Activated naive CD4-positive, alpha-beta T cell treated with anti-CD3 and anti-CD28 coated beads for 36 hours (primary cell): Measurements from ENCODE around the gene SUPT5H. TPM values are rescaled to one million over a fixed set of nuclear protein-coding genes. Genes with fewer than 3 reads are reported as not detected.

Experiments used
- CTCF ChIA-PET: fragments of 350-600 bp; sonication (Branson Sonifier 250); formaldehyde crosslinking; loops from one replicate; lab custom pipeline; 2021; ENCODE audit warnings: antibody characterized with exemption; lab: Charles Lee
- DNase-seq: peaks from one replicate; pipeline ENCODE4 v3.0.0-alpha.2; 2020
- H3K27ac Mint-ChIP-seq: one replicate; pipeline ENCODE4 v1.8.0; 2021; ENCODE audit warnings: mild to moderate bottlenecking, mixed read lengths
- H3K27me3 Mint-ChIP-seq: one replicate; pipeline ENCODE4 v1.8.0; 2021; ENCODE audit warnings: low read depth, mixed read lengths
- H3K36me3 Mint-ChIP-seq: one replicate; pipeline ENCODE4 v1.8.0; 2021; ENCODE audit warnings: low read depth, mixed read lengths
- H3K4me1 Mint-ChIP-seq: one replicate; pipeline ENCODE4 v1.8.0; 2021; ENCODE audit warnings: low read depth, mixed read lengths
- H3K4me3 Mint-ChIP-seq: one replicate; pipeline ENCODE4 v1.8.0; 2021; ENCODE audit warnings: mild to moderate bottlenecking, moderate library complexity, mixed read lengths
- H3K9me3 Mint-ChIP-seq: one replicate; pipeline ENCODE4 v1.8.0; 2021; ENCODE audit warnings: mixed read lengths
- intact Hi-C: fragments of 100-400 bp; cut with micrococcal nuclease; formaldehyde crosslinking; loops from one replicate; pipeline ENCODE4 v1.15.1; 2023
- total RNA-seq, 2 experiments: library from RNA; stranded (reverse); gene quantifications; one replicate each; pipeline ENCODE4 v1.2.3, GENCODE V29; 2021

The SUPT5H gene
- total RNA-seq, 2 experiments from 2014 or later: 129 to 139 TPM

DNA sequence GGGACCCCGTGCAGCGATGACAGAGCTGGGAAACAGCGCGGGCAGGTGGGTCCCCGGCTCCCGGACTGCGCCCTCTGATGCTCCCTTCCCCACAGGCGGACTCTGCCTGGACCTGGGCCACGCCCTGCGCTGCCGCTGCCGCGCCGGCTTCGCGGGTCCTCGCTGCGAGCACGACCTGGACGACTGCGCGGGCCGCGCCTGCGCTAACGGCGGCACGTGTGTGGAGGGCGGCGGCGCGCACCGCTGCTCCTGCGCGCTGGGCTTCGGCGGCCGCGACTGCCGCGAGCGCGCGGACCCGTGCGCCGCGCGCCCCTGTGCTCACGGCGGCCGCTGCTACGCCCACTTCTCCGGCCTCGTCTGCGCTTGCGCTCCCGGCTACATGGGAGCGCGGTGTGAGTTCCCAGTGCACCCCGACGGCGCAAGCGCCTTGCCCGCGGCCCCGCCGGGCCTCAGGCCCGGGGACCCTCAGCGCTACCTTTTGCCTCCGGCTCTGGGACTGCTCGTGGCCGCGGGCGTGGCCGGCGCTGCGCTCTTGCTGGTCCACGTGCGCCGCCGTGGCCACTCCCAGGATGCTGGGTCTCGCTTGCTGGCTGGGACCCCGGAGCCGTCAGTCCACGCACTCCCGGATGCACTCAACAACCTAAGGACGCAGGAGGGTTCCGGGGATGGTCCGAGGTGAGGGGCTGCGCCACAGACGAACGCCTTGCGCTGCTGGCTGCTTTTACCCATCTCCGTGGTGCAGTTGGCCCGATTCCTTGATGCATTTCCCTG lies 61.7 kb downstream of the SUPT5H start:
- Mint-ChIP-seq H3K4me1 (peaks cover 23% of the 10 kb centered on the region), H3K27ac (no peak overlapping the region), H3K36me3 (no peaks in the 10 kb centered on the region), H3K4me3 (peak overlapping the region; percentile 74), H3K27me3 (peaks cover 49% of the 10 kb centered on the region), H3K9me3 (no peaks in the 10 kb centered on the region)
- CTCF ChIA-PET: interaction anchor here (0.7 to 3.6 kb wide), 2 partner anchors 9 to 26 kb away, joined by 3 to 22 read pairs; partner anchors contain the start of gene EID2B
- intact Hi-C loops: no loop called here
- peak; percentile 45 for DNase-seq

DNA sequence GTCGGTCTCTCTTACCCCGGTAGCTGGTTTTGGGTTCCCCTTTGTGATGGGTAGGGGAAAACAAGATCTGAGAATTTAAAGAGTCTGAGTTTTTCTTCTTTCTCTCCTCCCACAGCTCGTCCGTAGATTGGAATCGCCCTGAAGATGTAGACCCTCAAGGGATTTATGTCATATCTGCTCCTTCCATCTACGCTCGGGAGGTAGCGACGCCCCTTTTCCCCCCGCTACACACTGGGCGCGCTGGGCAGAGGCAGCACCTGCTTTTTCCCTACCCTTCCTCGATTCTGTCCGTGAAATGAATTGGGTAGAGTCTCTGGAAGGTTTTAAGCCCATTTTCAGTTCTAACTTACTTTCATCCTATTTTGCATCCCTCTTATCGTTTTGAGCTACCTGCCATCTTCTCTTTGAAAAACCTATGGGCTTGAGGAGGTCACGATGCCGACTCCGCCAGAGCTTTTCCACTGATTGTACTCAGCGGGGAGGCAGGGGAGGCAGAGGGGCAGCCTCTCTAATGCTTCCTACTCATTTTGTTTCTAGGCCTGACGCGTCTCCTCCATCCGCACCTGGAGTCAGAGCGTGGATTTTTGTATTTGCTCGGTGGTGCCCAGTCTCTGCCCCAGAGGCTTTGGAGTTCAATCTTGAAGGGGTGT lies 62.5 kb downstream of the SUPT5H start:
- Mint-ChIP-seq H3K36me3 (no peaks in the 10 kb centered on the region), H3K27me3 (peaks cover 52% of the 10 kb centered on the region), H3K4me1 (peaks cover 23% of the 10 kb centered on the region), H3K9me3 (no peaks in the 10 kb centered on the region), H3K27ac (no peak overlapping the region), H3K4me3 (peak overlapping the region; percentile 74)
- no peak for DNase-seq
- intact Hi-C loops: no loop called here
- CTCF ChIA-PET: interaction anchor here (0.7 to 3.6 kb wide), 2 partner anchors 10 to 25 kb away, joined by 3 to 22 read pairs; partner anchors contain the start of gene EID2B

DNA sequence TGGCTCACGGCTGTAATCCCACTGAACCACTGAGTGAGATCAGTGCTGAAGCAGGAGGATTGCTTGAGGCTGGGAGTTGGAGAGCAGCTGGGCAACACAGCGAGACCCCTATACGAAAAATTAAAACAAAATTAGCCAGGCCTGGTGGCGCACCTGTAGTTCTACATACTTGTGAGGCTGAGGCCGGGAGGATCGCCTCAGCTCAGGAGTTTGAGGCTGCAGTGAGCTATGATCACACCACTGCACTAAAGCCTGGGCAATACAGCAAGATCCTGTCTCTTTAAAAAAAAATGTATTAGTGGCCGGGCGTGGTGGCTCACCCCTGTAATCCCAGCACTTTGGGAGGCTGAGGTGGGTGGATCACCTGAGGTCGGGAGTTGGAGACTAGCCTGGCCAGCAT lies 63.2 kb downstream of the SUPT5H start:
- Mint-ChIP-seq H3K27me3 (peaks cover 52% of the 10 kb centered on the region), H3K9me3 (no peaks in the 10 kb centered on the region), H3K36me3 (no peaks in the 10 kb centered on the region), H3K4me3 (no peak overlapping the region), H3K4me1 (peaks cover 16% of the 10 kb centered on the region), H3K27ac (no peak overlapping the region)
- CTCF ChIA-PET: interaction anchor here (0.7 to 3.6 kb wide), 2 partner anchors 13 to 25 kb away, joined by 3 to 22 read pairs; partner anchors contain the start of gene EID2B
- intact Hi-C loops: no loop called here
- DNase-seq: no peak

DNA sequence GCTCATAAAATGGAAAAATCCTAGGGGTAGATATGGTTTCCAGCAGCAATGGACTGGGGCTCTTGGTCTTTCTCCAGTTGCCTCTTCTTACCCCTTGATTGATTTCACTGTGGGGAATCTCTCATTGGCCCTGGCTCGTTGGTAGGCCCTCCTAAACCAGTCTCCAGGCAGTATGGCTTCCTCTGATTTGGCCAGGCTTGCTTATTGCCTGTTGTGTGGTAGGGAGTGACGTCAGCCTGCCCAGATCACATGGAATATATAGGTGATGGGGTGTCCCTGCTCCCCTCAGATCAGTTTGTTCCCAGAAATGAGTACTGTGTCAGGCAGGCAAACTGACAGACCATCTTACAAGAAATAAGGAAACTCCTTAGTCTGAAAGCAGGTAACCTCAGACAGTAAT lies 63.9 kb downstream of the SUPT5H start:
- no peak overlapping the region for H3K27ac Mint-ChIP-seq

DNA sequence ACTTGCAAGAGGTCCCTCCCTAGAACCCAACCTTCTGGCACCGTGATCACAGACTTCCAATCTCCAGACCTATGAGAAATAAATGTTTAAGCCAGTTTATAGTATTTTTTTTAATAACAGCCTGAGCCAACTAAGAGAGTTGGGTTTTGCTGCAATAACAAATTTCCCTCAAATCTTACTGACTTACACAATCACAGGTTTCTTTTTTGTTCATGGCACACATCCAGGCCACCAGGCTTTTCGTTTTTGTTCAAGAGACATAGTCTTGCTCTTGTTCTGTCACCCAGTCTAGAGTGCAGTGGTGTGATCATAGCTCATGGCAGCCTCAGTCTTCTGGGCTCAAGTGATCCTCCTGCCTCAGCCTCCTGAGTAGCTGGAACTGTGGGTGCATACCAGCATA lies 67.6 kb downstream of the SUPT5H start:
- H3K27me3 Mint-ChIP-seq: peaks cover 50% of the 10 kb centered on the region
- CTCF ChIA-PET: interaction anchor here (2.0 to 2.1 kb wide), 2 partner anchors 15 to 20 kb away, joined by 6 to 7 read pairs; partner anchors contain the start of gene EID2B

More for the DNA sequence above, 63.9 kb downstream of the SUPT5H start:
- no peaks in the 10 kb centered on the region for H3K9me3 Mint-ChIP-seq
- H3K4me3 Mint-ChIP-seq: no peak overlapping the region
- no peaks in the 10 kb centered on the region for H3K36me3 Mint-ChIP-seq
- intact Hi-C loops: no loop called here
- H3K27me3 Mint-ChIP-seq: peaks cover 50% of the 10 kb centered on the region
- CTCF ChIA-PET: interaction anchor here (0.7 to 3.6 kb wide), 2 partner anchors 12 to 24 kb away, joined by 3 to 22 read pairs; partner anchors contain the start of gene EID2B
- no peak for DNase-seq
- H3K4me1 Mint-ChIP-seq: peaks cover 16% of the 10 kb centered on the region

DNA sequence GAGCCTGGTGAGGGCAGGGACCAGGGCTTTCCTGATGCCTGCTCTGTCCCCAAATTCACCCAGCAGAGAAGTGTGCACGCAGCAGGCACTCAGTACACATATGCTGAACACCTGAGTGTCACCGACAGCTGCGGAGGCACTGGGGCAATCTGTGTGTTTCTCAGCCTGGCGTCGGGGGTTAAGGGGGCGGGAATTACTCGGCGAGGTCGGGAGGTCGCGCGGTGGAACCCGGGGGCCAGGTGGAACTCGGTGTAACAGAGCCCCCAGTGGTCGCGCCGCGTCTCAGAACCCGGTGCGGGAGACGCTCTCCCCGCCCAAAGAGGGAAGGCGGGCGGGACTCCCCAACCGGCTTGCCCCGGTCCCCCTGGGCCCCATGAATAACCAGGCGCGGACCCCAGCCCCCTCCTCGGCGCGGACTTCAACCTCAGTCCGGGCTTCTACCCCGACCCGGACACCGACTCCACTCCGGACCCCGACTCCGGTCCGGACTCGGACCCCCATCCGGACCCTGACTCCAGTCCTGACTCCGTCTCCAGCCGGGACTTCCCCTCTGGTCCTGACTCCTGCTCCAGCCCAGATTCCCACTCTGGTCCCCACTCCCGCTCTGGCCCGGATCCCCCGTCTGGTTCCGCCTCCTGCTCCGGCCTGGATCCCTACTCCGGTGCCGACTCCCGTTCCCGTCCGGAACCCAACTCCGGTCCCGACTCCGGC lies 69.6 kb downstream of the SUPT5H start, which contains the start of gene SELENOV:
Gene SELENOV (plus strand): TSS at position 300 of the 711 bp plus-strand sequence. CDS start 74 bp downstream, at position 374.
- Mint-ChIP-seq H3K27ac (no peak within 1 kb of the TSS), H3K4me1 (peaks cover 13% of the 10 kb centered on the region), H3K9me3 (no peaks in the 10 kb centered on the region), H3K4me3 (peak within 1 kb of the TSS; percentile 55), H3K36me3 (peaks cover 2% of the 10 kb centered on the region), H3K27me3 (peaks cover 36% of the 10 kb centered on the region)
- intact Hi-C loops: no loop called here
- peak; percentile 20 for DNase-seq
- CTCF ChIA-PET: interaction anchor here (0.8 to 1.1 kb wide), 3 partner anchors 10 to 74 kb away, joined by 3 to 5 read pairs (median 3); no protein-coding TSS in a partner anchor

More for the DNA sequence above, 67.6 kb downstream of the SUPT5H start:
- no peaks in the 10 kb centered on the region for H3K9me3 Mint-ChIP-seq
- intact Hi-C loops: no loop called here
- no peak overlapping the region for H3K27ac Mint-ChIP-seq
- H3K4me3 Mint-ChIP-seq: no peak overlapping the region
- peaks cover 2% of the 10 kb centered on the region for H3K36me3 Mint-ChIP-seq
- DNase-seq: no peak
- H3K4me1 Mint-ChIP-seq: peaks cover 15% of the 10 kb centered on the region

DNA sequence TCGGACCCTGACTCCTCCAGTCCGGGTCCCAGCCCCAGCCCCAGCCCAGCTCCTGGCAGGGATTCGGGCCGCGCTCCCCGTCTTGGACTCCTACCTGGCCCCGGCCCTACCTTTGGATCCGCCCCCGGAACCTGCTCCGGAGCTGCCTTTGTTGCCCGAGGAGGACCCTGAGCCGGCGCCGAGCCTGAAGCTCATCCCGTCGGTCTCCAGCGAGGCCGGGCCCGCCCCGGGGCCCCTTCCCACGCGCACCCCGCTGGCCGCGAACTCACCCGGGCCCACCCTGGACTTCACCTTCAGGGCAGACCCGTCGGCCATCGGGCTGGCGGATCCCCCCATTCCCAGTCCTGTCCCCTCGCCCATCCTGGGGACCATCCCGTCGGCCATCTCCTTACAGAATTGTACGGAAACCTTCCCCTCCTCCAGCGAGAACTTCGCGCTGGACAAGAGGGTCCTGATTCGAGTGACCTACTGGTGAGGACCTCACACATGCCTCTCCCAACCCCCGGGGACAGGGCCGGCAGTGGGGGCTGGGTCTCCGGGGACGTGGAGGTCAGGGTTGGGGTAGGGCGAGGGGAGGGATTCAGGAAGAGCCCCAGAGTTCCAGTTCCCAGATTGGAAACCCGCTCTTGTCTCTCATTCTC lies 70.3 kb downstream of the SUPT5H start:
- Mint-ChIP-seq H3K4me1 (peaks cover 13% of the 10 kb centered on the region), H3K9me3 (no peaks in the 10 kb centered on the region), H3K36me3 (peaks cover 2% of the 10 kb centered on the region), H3K4me3 (peak overlapping the region; percentile 55), H3K27ac (no peak overlapping the region), H3K27me3 (peaks cover 36% of the 10 kb centered on the region)
- DNase-seq: peak; percentile 26
- CTCF ChIA-PET: interaction anchor here (0.8 to 1.1 kb wide), 3 partner anchors 9 to 41 kb away, joined by 3 to 5 read pairs (median 3); no protein-coding TSS in a partner anchor
- intact Hi-C loops: no loop called here

DNA sequence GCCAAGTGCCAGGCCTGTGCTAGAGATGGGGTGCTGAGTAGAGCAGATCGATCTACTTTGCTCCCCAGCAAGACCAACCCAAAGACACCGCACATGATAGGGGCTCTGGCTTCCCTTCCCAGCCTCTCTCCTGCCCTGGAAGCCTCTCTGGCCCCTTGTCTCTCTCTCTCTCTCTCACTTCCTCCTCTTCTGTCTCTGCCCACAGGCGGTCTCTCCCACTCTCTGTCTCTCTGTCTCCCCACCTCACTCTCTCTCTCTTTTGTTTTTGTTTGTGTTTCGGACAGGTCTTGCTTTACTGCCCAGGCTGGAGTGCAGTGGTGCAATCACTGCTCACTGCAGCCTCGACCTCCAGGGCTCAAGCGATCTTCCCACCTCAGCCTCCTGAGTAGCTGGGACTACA lies 70.9 kb downstream of the SUPT5H start:
- Mint-ChIP-seq H3K36me3 (peaks cover 2% of the 10 kb centered on the region), H3K27me3 (peaks cover 36% of the 10 kb centered on the region), H3K4me3 (peak overlapping the region; percentile 34), H3K4me1 (peaks cover 13% of the 10 kb centered on the region), H3K9me3 (no peaks in the 10 kb centered on the region), H3K27ac (no peak overlapping the region)
- DNase-seq: no peak
- CTCF ChIA-PET: interaction anchor here (0.8 kb wide), 1 partner anchor 42 kb away, joined by 3 read pairs; no protein-coding TSS in a partner anchor
- intact Hi-C loops: no loop called here

DNA sequence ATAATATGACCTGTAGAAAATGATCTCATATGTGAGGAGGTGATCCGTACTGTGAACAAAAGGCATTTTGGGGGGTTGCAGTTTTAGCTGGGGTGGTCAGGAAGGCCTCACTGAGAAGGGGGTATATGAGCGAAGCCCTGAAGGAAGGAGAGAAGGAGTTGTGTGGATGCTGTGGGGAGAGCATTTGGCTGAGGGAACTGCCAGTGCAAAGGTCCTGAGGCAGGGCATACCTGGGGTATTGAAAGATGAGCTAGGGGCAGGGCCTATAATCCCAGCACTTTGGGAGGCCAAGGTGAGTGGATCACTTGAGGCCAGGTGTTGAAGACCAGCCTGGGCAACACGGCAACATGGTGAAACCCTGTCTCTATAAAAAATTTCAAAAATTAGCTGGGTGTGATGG lies 72.0 kb downstream of the SUPT5H start:
- H3K27me3 Mint-ChIP-seq: peaks cover 34% of the 10 kb centered on the region
- CTCF ChIA-PET: interaction anchor here (0.7 kb wide), 1 partner anchor 20 kb away, joined by 3 read pairs; no protein-coding TSS in a partner anchor

DNA sequence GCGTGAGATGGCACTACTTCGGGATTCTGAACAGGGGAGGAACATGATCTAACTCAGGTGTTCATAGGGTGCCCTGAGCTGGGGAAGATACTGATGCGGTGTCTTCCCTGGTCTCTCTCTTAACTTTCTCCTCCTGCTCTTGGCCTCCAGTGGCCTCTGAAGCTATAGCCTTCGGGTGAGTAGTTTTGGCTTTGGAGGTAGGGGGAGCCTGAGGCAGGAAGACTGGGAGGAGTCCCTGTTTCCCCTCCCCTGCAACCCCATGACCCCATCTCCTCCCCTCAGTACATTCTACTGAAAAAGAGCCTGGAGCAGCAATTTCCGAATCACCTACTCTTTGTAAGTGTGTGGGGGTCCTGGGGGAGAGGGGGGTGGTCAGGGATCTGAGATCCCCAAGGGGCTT lies 73.1 kb downstream of the SUPT5H start:
- peaks cover 2% of the 10 kb centered on the region for H3K36me3 Mint-ChIP-seq
- DNase-seq: no peak
- intact Hi-C loops: no loop called here
- peaks cover 29% of the 10 kb centered on the region for H3K27me3 Mint-ChIP-seq
- CTCF ChIA-PET: interaction anchor here (1.3 kb wide), 2 partner anchors 14 to 44 kb away, joined by 3 to 4 read pairs; partner anchors contain the start of gene EID2B
- peaks cover 19% of the 10 kb centered on the region for H3K4me1 Mint-ChIP-seq
- H3K4me3 Mint-ChIP-seq: no peak overlapping the region
- no peaks in the 10 kb centered on the region for H3K9me3 Mint-ChIP-seq
- H3K27ac Mint-ChIP-seq: no peak overlapping the region

More for the DNA sequence above, 72.0 kb downstream of the SUPT5H start:
- Mint-ChIP-seq H3K27ac (no peak overlapping the region), H3K9me3 (no peaks in the 10 kb centered on the region), H3K4me3 (no peak overlapping the region), H3K36me3 (peaks cover 2% of the 10 kb centered on the region), H3K4me1 (peaks cover 19% of the 10 kb centered on the region)
- no peak for DNase-seq
- intact Hi-C loops: no loop called here

DNA sequence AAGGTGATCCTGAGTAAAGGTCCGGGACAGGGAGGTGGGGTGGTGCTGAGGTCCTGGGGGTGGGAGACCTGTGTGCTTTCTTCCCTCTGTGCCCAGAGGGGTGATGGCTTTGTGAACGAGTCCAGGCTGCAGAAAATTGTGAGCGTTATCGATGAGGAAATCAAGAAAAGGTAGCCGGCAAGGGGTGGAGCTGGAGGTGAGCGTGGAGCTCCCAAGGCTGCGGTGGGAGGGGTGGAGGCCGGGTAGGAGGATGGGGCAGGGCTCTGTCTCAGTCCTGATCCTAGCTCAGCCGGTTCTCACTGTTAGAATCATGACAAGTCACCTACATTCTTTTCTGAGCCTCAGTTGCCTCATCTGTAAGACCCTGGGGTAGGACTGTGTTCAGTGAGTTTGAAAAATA lies 73.6 kb downstream of the SUPT5H start:
- peaks cover 19% of the 10 kb centered on the region for H3K4me1 Mint-ChIP-seq
- intact Hi-C loops: no loop called here
- no peak for DNase-seq
- CTCF ChIA-PET: interaction anchor here (1.3 kb wide), 2 partner anchors 13 to 44 kb away, joined by 3 to 4 read pairs; partner anchors contain the start of gene EID2B
- no peak overlapping the region for H3K27ac Mint-ChIP-seq
- H3K9me3 Mint-ChIP-seq: no peaks in the 10 kb centered on the region
- peaks cover 25% of the 10 kb centered on the region for H3K27me3 Mint-ChIP-seq
- peaks cover 2% of the 10 kb centered on the region for H3K36me3 Mint-ChIP-seq
- H3K4me3 Mint-ChIP-seq: no peak overlapping the region
